HepG2 (cell line): ENCODE measurements around the gene BCL6B. TPM values are rescaled to one million over a fixed set of nuclear protein-coding genes. Genes with fewer than 3 reads are reported as not detected.

Source experiments
- ATAC-seq: fragments of 200-7000 bp; cut with Tn5 transposase; 3 replicates; pipeline ENCODE4 v1.9.1; 2020; ENCODE audit warnings: mild to moderate bottlenecking, moderate library complexity
- BruUV-seq: library from RNA; stranded (reverse); fragments of 400-500 nt; replicated peaks from 2 replicates; lab custom pipeline; 2021; lab: Mats Ljungman, UMichigan
- CTCF ChIA-PET: fragments of 300-600 bp; formaldehyde crosslinking; extraction: SDS; loops from one replicate; lab custom pipeline; 2021; ENCODE audit warnings: low total read pairs, inconsistent platforms, low intra/inter-chr PET ratio; lab: Yijun Ruan, JAX
- POLR2A ChIA-PET: fragments of 350-600 bp; sonication (Branson Sonifier 250); formaldehyde crosslinking; loops from one replicate; lab custom pipeline; 2020; ENCODE audit warnings: antibody characterized with exemption, inconsistent platforms; lab: Yijun Ruan, JAX
- DNase-seq: peaks from one replicate; pipeline ENCODE4 v3.0.0-alpha.2; 2015; ENCODE audit warnings: low spot score
- FAIRE-seq: peaks from 3 replicates; lab custom pipeline; 2011; peaks lifted over from hg19 to GRCh38; lab: Jason Lieb, UNC
- H2AFZ ChIP-seq: one replicate; pipeline ENCODE4 v1.6.1; 2011; ENCODE audit warnings: low read length, inconsistent platforms
- H3K27ac ChIP-seq: fragments of 300-600 bp; 3 replicates; pipeline ENCODE4 v1.8.0; 2011; ENCODE audit warnings: mixed run types, mild to moderate bottlenecking, mixed read lengths, low read length, inconsistent platforms; ENCODE audit not compliant: insufficient read depth; ENCODE audit errors: extremely low read length
- H3K27me3 ChIP-seq, 2 experiments: fragments of 200-600 bp in 1 of 2; 2 replicates in 1 of 2; 3 replicates in 1 of 2; pipeline versions ENCODE4 v1.6.0 to v1.8.0; 2011; ENCODE audit warnings: low read length in 2 of 2, mild to moderate bottlenecking in 2 of 2, moderate library complexity in 2 of 2, inconsistent platforms in 1 of 2; ENCODE audit not compliant: insufficient read depth in 2 of 2, control insufficient read depth in 1 of 2
- H3K36me3 ChIP-seq, 2 experiments: fragments of 200-600 bp in 1 of 2; replicated peaks in 1 of 2; 2 replicates in 1 of 2; 3 replicates in 1 of 2; pipeline versions ENCODE4 v1.5.1 to v1.8.0; 2011; ENCODE audit warnings: low read length in 2 of 2, inconsistent platforms in 1 of 2; ENCODE audit not compliant: insufficient read depth in 2 of 2, control insufficient read depth in 1 of 2
- H3K4me1 ChIP-seq: 2 replicates; pipeline ENCODE4 v1.5.1; 2012; ENCODE audit warnings: low read length, inconsistent platforms; ENCODE audit not compliant: insufficient read depth
- H3K4me2 ChIP-seq: 2 replicates; pipeline ENCODE4 v1.6.0; 2011; ENCODE audit warnings: low read depth, low read length, inconsistent platforms
- H3K4me3 ChIP-seq, 3 experiments: fragments of 200-600 bp in 1 of 3; sonication (generic), shearing (Covaris generic) in 1 of 3; replicated peaks in 1 of 3; 2 replicates each; pipeline ENCODE4 v1.5.1; 2011 to 2016; ENCODE audit warnings: low read length in 3 of 3, inconsistent platforms in 2 of 3, low read depth in 2 of 3, mild to moderate bottlenecking in 2 of 3, control low read depth in 1 of 3, mixed read lengths in 1 of 3; ENCODE audit not compliant: insufficient read depth in 1 of 3
- H3K79me2 ChIP-seq: one replicate; pipeline ENCODE4 v1.6.1; 2011; ENCODE audit warnings: low read length, inconsistent platforms; ENCODE audit not compliant: insufficient read depth
- H3K9ac ChIP-seq: 2 replicates; pipeline ENCODE4 v1.6.0; 2011; ENCODE audit warnings: mild to moderate bottlenecking, low read depth, low read length, inconsistent platforms; ENCODE audit not compliant: insufficient read depth
- H3K9me3 ChIP-seq: 2 replicates; pipeline ENCODE4 v1.5.1; 2012; ENCODE audit warnings: mild to moderate bottlenecking, low read length
- H4K20me1 ChIP-seq: 2 replicates; pipeline ENCODE4 v1.6.0; 2011; ENCODE audit warnings: inconsistent platforms, mild to moderate bottlenecking, low read length, moderate library complexity; ENCODE audit not compliant: insufficient read depth
- ATRX ChIP-seq: sonication (generic); formaldehyde crosslinking; IDR thresholded peaks from 2 replicates; pipeline ENCODE4 v1.4.0; 2020; ENCODE audit warnings: missing genetic modification reagents, borderline replicate concordance
- BORCS8-MEF2B ChIP-seq: sonication (generic); formaldehyde crosslinking; IDR thresholded peaks from 2 replicates; pipeline ENCODE4 v1.8.0; 2022; ENCODE audit warnings: mild to moderate bottlenecking, missing genetic modification reagents
- DMAP1 ChIP-seq: IDR thresholded peaks from 2 replicates; pipeline ENCODE4 v1.6.1; 2016
- DNMT3B ChIP-seq: conservative IDR thresholded peaks from 2 replicates; pipeline ENCODE4 v1.6.1; 2016; ENCODE audit warnings: missing biosample characterization, control low read depth
- GTF3A ChIP-seq: sonication (generic); formaldehyde crosslinking; conservative IDR thresholded peaks from 2 replicates; pipeline ENCODE4 v1.4.0; 2020; ENCODE audit warnings: mild to moderate bottlenecking, missing genetic modification reagents
- HOXA9 ChIP-seq: sonication (generic); formaldehyde crosslinking; IDR thresholded peaks from 2 replicates; pipeline ENCODE4 v1.8.1; 2022; ENCODE audit warnings: missing genetic modification reagents, mild to moderate bottlenecking, moderate library complexity, borderline replicate concordance
- RARG ChIP-seq: sonication (generic); formaldehyde crosslinking; IDR thresholded peaks from 2 replicates; pipeline ENCODE4 v1.4.0; 2020; ENCODE audit warnings: low read depth, mild to moderate bottlenecking, missing genetic modification reagents
- RCOR2 ChIP-seq: IDR thresholded peaks from 2 replicates; pipeline ENCODE4 v1.6.1; 2016; ENCODE audit warnings: missing biosample characterization, missing genetic modification reagents
- ZBTB20 ChIP-seq: sonication (generic); formaldehyde crosslinking; IDR thresholded peaks from 2 replicates; pipeline ENCODE4 v1.8.1; 2023; ENCODE audit warnings: missing genetic modification reagents, low read depth, mild to moderate bottlenecking, borderline replicate concordance
- ZFP82 ChIP-seq: sonication (generic); formaldehyde crosslinking; IDR thresholded peaks from 2 replicates; pipeline ENCODE4 v1.5.1; 2020; ENCODE audit warnings: mild to moderate bottlenecking, missing genetic modification reagents, borderline replicate concordance
- ZNF143 ChIP-seq: sonication (generic); formaldehyde crosslinking; IDR thresholded peaks from 2 replicates; pipeline ENCODE4 v1.4.0; 2020; ENCODE audit warnings: missing genetic modification reagents
- ZNF225 ChIP-seq: sonication (generic); formaldehyde crosslinking; IDR thresholded peaks from 2 replicates; pipeline ENCODE4 v1.4.0; 2020; ENCODE audit warnings: mild to moderate bottlenecking, missing genetic modification reagents
- ZNF24 ChIP-seq: fragments of 450-650 bp; IDR thresholded peaks from 2 replicates; pipeline ENCODE4 v1.6.1; 2017; ENCODE audit warnings: antibody characterized with exemption, mild to moderate bottlenecking
- ZNF432 ChIP-seq: sonication (generic); formaldehyde crosslinking; IDR thresholded peaks from 2 replicates; pipeline ENCODE4 v1.5.0; 2020; ENCODE audit warnings: missing genetic modification reagents, mild to moderate bottlenecking, borderline replicate concordance
- ZNF660 ChIP-seq: sonication (generic); formaldehyde crosslinking; IDR thresholded peaks from 2 replicates; pipeline ENCODE4 v1.5.1; 2020; ENCODE audit warnings: mild to moderate bottlenecking, low read depth, missing genetic modification reagents, borderline replicate concordance
- ZNF703 ChIP-seq: sonication (generic); formaldehyde crosslinking; IDR thresholded peaks from 2 replicates; pipeline ENCODE4 v1.5.1; 2020; ENCODE audit warnings: missing genetic modification reagents, mild to moderate bottlenecking, moderate library complexity, borderline replicate concordance
- ZSCAN31 ChIP-seq: sonication (generic); formaldehyde crosslinking; IDR thresholded peaks from 2 replicates; pipeline ENCODE4 v1.5.0; 2020; ENCODE audit warnings: low read depth, mild to moderate bottlenecking, missing genetic modification reagents
- WGBS: methylation state at CpG from one replicate; pipeline ENCODE4 v1.1.6; 2017; ENCODE audit warnings: low lambda C conversion rate; 5-methylcytosine and 5-hydroxymethylcytosine counted together
- in situ Hi-C: cut with HindIII; loops from 2 replicates; pipeline ENCODE4 v1.10.0; 2017; ENCODE audit warnings: low pct_unique_long_range_greater_than_20kb; ENCODE audit not compliant: extremely low pct_ligation_motif_present
- intact Hi-C: fragments of 100-400 bp; cut with micrococcal nuclease; formaldehyde crosslinking; loops from one replicate; pipeline ENCODE4 v1.10.0; 2022; ENCODE audit not compliant: unreplicated experiment
- polyA plus RNA-seq, 8 experiments: library from polyadenylated mRNA; depleted of rRNA in 3 of 8; stranded (reverse) in 7 of 8; unstranded in 1 of 8; fragments of >200 nt; fragmentation: Illumina TruSeq in 4 of 8; extraction: Trizol in 4 of 8; gene quantifications; 2 replicates each; pipeline versions ENCODE4 v1.2.1 to v1.2.3, GENCODE V29; 2011 to 2016; ENCODE audit warnings: low read depth in 4 of 8, missing spikeins in 1 of 8, mixed read lengths in 1 of 8; ENCODE audit not compliant: insufficient read depth in 1 of 8
- total RNA-seq, 5 experiments: library from RNA; depleted of rRNA; stranded (reverse); fragments of >200 nt; fragmentation: Illumina TruSeq; extraction: Trizol; gene quantifications; 2 replicates each; pipeline ENCODE4 v1.2.3, GENCODE V29; 2016; ENCODE audit warnings: low read depth in 1 of 5
- TF ChIP-seq, protein P1 (sequence below): sonication (generic); formaldehyde crosslinking; IDR thresholded peaks from 2 replicates; pipeline ENCODE4 v1.8.0; 2022; ENCODE audit warnings: mild to moderate bottlenecking, missing genetic modification reagents
- TF ChIP-seq, protein P2 (sequence below): sonication (generic); formaldehyde crosslinking; IDR thresholded peaks from 2 replicates; pipeline ENCODE4 v1.4.0; 2020; ENCODE audit warnings: missing genetic modification reagents, borderline replicate concordance
- TF ChIP-seq, protein P3 (sequence below): sonication (generic); formaldehyde crosslinking; IDR thresholded peaks from 2 replicates; pipeline ENCODE4 v1.5.0; 2020; ENCODE audit warnings: missing genetic modification reagents

The BCL6B gene
- total and polyA plus RNA-seq, 2 of the 13 experiments (the other 11 are each of a cell fraction or from before 2014, with no cell fraction given) = not detected

DNA sequence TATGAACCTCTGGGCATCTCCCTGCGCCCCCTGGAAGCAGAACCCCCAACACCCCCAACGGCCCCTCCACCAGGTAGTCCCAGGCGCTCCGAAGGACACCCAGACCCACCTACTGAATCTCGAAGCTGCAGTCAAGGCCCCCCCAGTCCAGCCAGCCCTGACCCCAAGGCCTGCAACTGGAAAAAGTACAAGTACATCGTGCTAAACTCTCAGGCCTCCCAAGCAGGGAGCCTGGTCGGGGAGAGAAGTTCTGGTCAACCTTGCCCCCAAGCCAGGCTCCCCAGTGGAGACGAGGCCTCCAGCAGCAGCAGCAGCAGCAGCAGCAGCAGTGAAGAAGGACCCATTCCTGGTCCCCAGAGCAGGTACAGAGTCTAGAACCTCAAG lies 1.5 kb downstream of the BCL6B start:
- in situ Hi-C loops = no loop called here
- Histone ChIP-seq H3K4me1 (peaks cover 60% of the 10 kb centered on the region), H2AFZ (no peak overlapping the region), H4K20me1 (no peaks in the 10 kb centered on the region), H3K4me3 (no peak overlapping the region), H3K27ac (no peak overlapping the region), H3K4me2 (no peak overlapping the region), H3K79me2 (no peaks in the 10 kb centered on the region), H3K27me3 (peaks cover 1 to 27% of the 10 kb centered on the region in 2 experiments; a peak in 3 of 5 replicates), H3K9me3 (no peaks in the 10 kb centered on the region), H3K36me3 (no peaks in the 10 kb centered on the region), H3K9ac (no peak overlapping the region)
- ATAC-seq (no peak), DNase-seq (no peak), FAIRE-seq (no peak)
- no CpG with 5 or more reads among the region's 8 CpGs for WGBS
- no peak for TF ChIP-seq DNMT3B (CRISPR knock-in tag)
- no peak for TF ChIP-seq ZBTB20 (CRISPR knock-in tag)
- no peak for TF ChIP-seq ZFP82
- TF ChIP-seq RARG (CRISPR knock-in tag) = no peak
- no peak for TF ChIP-seq BORCS8-MEF2B (CRISPR knock-in tag)
- no peak for TF ChIP-seq RCOR2
- TF ChIP-seq ZNF432 (CRISPR knock-in tag) = no peak
- no peak for TF ChIP-seq ZNF143 (CRISPR knock-in tag)
- no peak for TF ChIP-seq ATRX (CRISPR knock-in tag)
- TF ChIP-seq GTF3A (CRISPR knock-in tag) = no peak
- no peak for TF ChIP-seq HOXA9 (CRISPR knock-in tag)
- TF ChIP-seq, protein P1, sequence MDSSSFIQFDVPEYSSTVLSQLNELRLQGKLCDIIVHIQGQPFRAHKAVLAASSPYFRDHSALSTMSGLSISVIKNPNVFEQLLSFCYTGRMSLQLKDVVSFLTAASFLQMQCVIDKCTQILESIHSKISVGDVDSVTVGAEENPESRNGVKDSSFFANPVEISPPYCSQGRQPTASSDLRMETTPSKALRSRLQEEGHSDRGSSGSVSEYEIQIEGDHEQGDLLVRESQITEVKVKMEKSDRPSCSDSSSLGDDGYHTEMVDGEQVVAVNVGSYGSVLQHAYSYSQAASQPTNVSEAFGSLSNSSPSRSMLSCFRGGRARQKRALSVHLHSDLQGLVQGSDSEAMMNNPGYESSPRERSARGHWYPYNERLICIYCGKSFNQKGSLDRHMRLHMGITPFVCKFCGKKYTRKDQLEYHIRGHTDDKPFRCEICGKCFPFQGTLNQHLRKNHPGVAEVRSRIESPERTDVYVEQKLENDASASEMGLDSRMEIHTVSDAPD (CRISPR knock-in tag) = no peak
- TF ChIP-seq ZNF703 (CRISPR knock-in tag) = no peak
- TF ChIP-seq ZSCAN31 (CRISPR knock-in tag) = no peak
- no peak for TF ChIP-seq ZNF24
- TF ChIP-seq DMAP1 (CRISPR knock-in tag) = no peak
- TF ChIP-seq, protein P2, sequence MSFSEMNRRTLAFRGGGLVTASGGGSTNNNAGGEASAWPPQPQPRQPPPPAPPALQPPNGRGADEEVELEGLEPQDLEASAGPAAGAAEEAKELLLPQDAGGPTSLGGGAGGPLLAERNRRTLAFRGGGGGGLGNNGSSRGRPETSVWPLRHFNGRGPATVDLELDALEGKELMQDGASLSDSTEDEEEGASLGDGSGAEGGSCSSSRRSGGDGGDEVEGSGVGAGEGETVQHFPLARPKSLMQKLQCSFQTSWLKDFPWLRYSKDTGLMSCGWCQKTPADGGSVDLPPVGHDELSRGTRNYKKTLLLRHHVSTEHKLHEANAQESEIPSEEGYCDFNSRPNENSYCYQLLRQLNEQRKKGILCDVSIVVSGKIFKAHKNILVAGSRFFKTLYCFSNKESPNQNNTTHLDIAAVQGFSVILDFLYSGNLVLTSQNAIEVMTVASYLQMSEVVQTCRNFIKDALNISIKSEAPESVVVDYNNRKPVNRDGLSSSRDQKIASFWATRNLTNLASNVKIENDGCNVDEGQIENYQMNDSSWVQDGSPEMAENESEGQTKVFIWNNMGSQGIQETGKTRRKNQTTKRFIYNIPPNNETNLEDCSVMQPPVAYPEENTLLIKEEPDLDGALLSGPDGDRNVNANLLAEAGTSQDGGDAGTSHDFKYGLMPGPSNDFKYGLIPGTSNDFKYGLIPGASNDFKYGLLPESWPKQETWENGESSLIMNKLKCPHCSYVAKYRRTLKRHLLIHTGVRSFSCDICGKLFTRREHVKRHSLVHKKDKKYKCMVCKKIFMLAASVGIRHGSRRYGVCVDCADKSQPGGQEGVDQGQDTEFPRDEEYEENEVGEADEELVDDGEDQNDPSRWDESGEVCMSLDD (CRISPR knock-in tag) = no peak
- no peak for TF ChIP-seq ZNF225 (CRISPR knock-in tag)
- TF ChIP-seq, protein P3, sequence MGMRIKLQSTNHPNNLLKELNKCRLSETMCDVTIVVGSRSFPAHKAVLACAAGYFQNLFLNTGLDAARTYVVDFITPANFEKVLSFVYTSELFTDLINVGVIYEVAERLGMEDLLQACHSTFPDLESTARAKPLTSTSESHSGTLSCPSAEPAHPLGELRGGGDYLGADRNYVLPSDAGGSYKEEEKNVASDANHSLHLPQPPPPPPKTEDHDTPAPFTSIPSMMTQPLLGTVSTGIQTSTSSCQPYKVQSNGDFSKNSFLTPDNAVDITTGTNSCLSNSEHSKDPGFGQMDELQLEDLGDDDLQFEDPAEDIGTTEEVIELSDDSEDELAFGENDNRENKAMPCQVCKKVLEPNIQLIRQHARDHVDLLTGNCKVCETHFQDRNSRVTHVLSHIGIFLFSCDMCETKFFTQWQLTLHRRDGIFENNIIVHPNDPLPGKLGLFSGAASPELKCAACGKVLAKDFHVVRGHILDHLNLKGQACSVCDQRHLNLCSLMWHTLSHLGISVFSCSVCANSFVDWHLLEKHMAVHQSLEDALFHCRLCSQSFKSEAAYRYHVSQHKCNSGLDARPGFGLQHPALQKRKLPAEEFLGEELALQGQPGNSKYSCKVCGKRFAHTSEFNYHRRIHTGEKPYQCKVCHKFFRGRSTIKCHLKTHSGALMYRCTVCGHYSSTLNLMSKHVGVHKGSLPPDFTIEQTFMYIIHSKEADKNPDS = no peak
- TF ChIP-seq ZNF660 (CRISPR knock-in tag) = no peak
- CTCF ChIA-PET = no interaction called here
- no TSS peak for BruUV-seq
- intact Hi-C loops = loop anchor here (5.0 to 10.0 kb wide), 2 partner anchors 112 to 180 kb away; no protein-coding TSS in a partner anchor
- POLR2A ChIA-PET = interaction anchor here (1.5 to 2.6 kb wide), 2 partner anchors 11 to 12 kb away, joined by 5 to 20 read pairs; partner anchors contain the start of genes RNASEK and SLC16A13
